CD4-positive, alpha-beta T cell (primary cell): Measurements from ENCODE around the gene DDI2. TPM values are rescaled to one million over a fixed set of nuclear protein-coding genes. Genes with fewer than 3 reads are reported as not detected.

Experiments
- ATAC-seq: fragments of 200-7000 bp; cut with Tn5 transposase; one replicate; pipeline ENCODE4 v1.10.0; 2022; ENCODE audit warnings: mild to moderate bottlenecking; ENCODE audit not compliant: poor library complexity
- CTCF ChIA-PET: fragments of 350-600 bp; sonication (Branson Sonifier 250); formaldehyde crosslinking; loops from one replicate; lab custom pipeline; 2021; ENCODE audit warnings: antibody characterized with exemption, inconsistent platforms; lab: Charles Lee
- POLR2A ChIA-PET: fragments of 350-600 bp; sonication (Branson Sonifier 250); formaldehyde crosslinking; loops from one replicate; lab custom pipeline; 2021; ENCODE audit warnings: antibody characterized with exemption, inconsistent platforms; lab: Charles Lee
- DNase-seq, 14 experiments: peaks; one replicate each; pipeline ENCODE4 v3.0.0-alpha.2; 2013 to 2020; ENCODE audit warnings: mixed read lengths in 2 of 14
- H3K27ac ChIP-seq, 2 donors: one replicate each; pipeline versions ENCODE4 v1.5.1 to v1.7.0; 2013; ENCODE audit warnings: low read length in 2 of 2, low read depth in 1 of 2, mild to moderate bottlenecking in 1 of 2
- H3K27me3 ChIP-seq, 2 experiments: 1 replicate in 1 of 2; 2 replicates in 1 of 2; pipeline versions ENCODE4 v1.6.1 to v1.7.0; 2013; ENCODE audit warnings: low read length in 2 of 2, control low read depth in 1 of 2, mild to moderate bottlenecking in 1 of 2, moderate library complexity in 1 of 2; ENCODE audit not compliant: insufficient read depth in 2 of 2, control insufficient read depth in 1 of 2
- H3K36me3 ChIP-seq: one replicate; pipeline ENCODE4 v1.6.1; 2013; ENCODE audit warnings: low read length, control low read depth; ENCODE audit not compliant: insufficient read depth
- H3K4me1 ChIP-seq: one replicate; pipeline ENCODE4 v1.6.1; 2013; ENCODE audit warnings: low read length, control low read depth; ENCODE audit not compliant: insufficient read depth
- H3K4me3 ChIP-seq: one replicate; pipeline ENCODE4 v1.5.1; 2013; ENCODE audit warnings: mild to moderate bottlenecking, low read length, moderate library complexity
- H3K9me3 ChIP-seq, 2 experiments: 1 replicate in 1 of 2; 2 replicates in 1 of 2; pipeline versions ENCODE4 v1.6.1 to v1.7.0; 2013; ENCODE audit warnings: low read length in 2 of 2, mild to moderate bottlenecking in 2 of 2, control low read depth in 1 of 2, moderate library complexity in 1 of 2; ENCODE audit not compliant: control insufficient read depth in 1 of 2, insufficient read depth in 1 of 2
- H3K27ac Mint-ChIP-seq: one replicate; pipeline ENCODE4 v1.8.0; 2020; ENCODE audit warnings: mixed read lengths
- H3K27me3 Mint-ChIP-seq: one replicate; pipeline ENCODE4 v1.8.0; 2021; ENCODE audit warnings: mixed read lengths
- H3K36me3 Mint-ChIP-seq: one replicate; pipeline ENCODE4 v1.8.0; 2021; ENCODE audit warnings: low read depth, mixed read lengths
- H3K4me1 Mint-ChIP-seq: one replicate; pipeline ENCODE4 v1.8.0; 2021; ENCODE audit warnings: low read depth, mixed read lengths
- H3K4me3 Mint-ChIP-seq: one replicate; pipeline ENCODE4 v1.8.0; 2020; ENCODE audit warnings: mild to moderate bottlenecking, mixed read lengths
- H3K9me3 Mint-ChIP-seq: one replicate; pipeline ENCODE4 v1.8.0; 2020; ENCODE audit warnings: mixed read lengths
- CTCF ChIP-seq: fragments of 200-600 bp; IDR thresholded peaks from one replicate; pipeline ENCODE4 v1.8.0; 2022; ENCODE audit warnings: antibody characterized with exemption, mild to moderate bottlenecking
- intact Hi-C, 2 experiments: fragments of 100-400 bp; cut with DNase I in 1 of 2; cut with micrococcal nuclease in 1 of 2; formaldehyde crosslinking; loops; one replicate each; pipeline versions ENCODE4 v1.15.1 to v1.9.0; 2023 to 2025; cut with DNase I, micrococcal nuclease
- total RNA-seq, 174 experiments: library from RNA in 2 of 174; stranded (reverse) in 2 of 174; gene quantifications; one replicate each; pipeline ENCODE4 v1.2.3 and lab custom pipeline; 2021 to 2026

The DDI2 gene
- total RNA-seq, 2 experiments from 2014 or later, result 24.2 to 29.9 TPM

GRCh38 chr1:15627343-15627988, 10.2 kb downstream of the DDI2 start:
- H3K36me3 ChIP-seq, result peaks cover 40% of the 10 kb centered on the region
- H3K9me3 ChIP-seq, result no peaks in the 10 kb centered on the region
- Mint-ChIP-seq H3K4me3 (no peak overlapping the region), H3K9me3 (no peaks in the 10 kb centered on the region), H3K27ac (peak overlapping the region; percentile 22), H3K36me3 (peaks cover 56% of the 10 kb centered on the region), H3K4me1 (peaks cover 41% of the 10 kb centered on the region), H3K27me3 (no peaks in the 10 kb centered on the region)
- peaks cover 10% of the 10 kb centered on the region for H3K4me1 ChIP-seq
- ChIA-PET CTCF (no interaction called here), POLR2A (no interaction called here)
- DNase-seq (no peak), ATAC-seq (no peak)
- intact Hi-C loops, result no loop called here
- no peak overlapping the region for H3K4me3 ChIP-seq
- H3K27ac ChIP-seq, result no peak overlapping the region
- no peaks in the 10 kb centered on the region for H3K27me3 ChIP-seq
- TF ChIP-seq CTCF, result no peak

GRCh38 chr1:15628003-15628402, 10.7 kb downstream of the DDI2 start:
- ChIA-PET POLR2A (no interaction called here), CTCF (no interaction called here)
- peaks cover 58% of the 10 kb centered on the region for H3K36me3 Mint-ChIP-seq
- DNase-seq (no peak), ATAC-seq (no peak)
- H3K27me3 ChIP-seq, result no peaks in the 10 kb centered on the region
- peaks cover 43% of the 10 kb centered on the region for H3K36me3 ChIP-seq
- no peaks in the 10 kb centered on the region for H3K27me3 Mint-ChIP-seq
- H3K27ac Mint-ChIP-seq, result no peak overlapping the region
- H3K4me3 ChIP-seq, result no peak overlapping the region
- intact Hi-C loops, result no loop called here
- no peak overlapping the region for H3K27ac ChIP-seq
- peaks cover 5% of the 10 kb centered on the region for H3K4me1 ChIP-seq
- no peak for TF ChIP-seq CTCF
- no peaks in the 10 kb centered on the region for H3K9me3 ChIP-seq
- H3K9me3 Mint-ChIP-seq, result no peaks in the 10 kb centered on the region
- no peak overlapping the region for H3K4me3 Mint-ChIP-seq
- peaks cover 36% of the 10 kb centered on the region for H3K4me1 Mint-ChIP-seq

- no peak for TF ChIP-seq CTCF
- no peaks in the 10 kb centered on the region for H3K27me3 ChIP-seq
- Mint-ChIP-seq H3K9me3 (no peaks in the 10 kb centered on the region), H3K4me3 (no peak overlapping the region), H3K27me3 (no peaks in the 10 kb centered on the region), H3K4me1 (no peaks in the 10 kb centered on the region), H3K27ac (no peak overlapping the region), H3K36me3 (peaks cover 87% of the 10 kb centered on the region)
- ATAC-seq (no peak), DNase-seq (no peak)
- no peaks in the 10 kb centered on the region for H3K9me3 ChIP-seq
- peaks cover 75% of the 10 kb centered on the region for H3K36me3 ChIP-seq
- intact Hi-C loops, result no loop called here
- ChIA-PET POLR2A (no interaction called here), CTCF (interaction anchor here (1.1 to 1.2 kb wide), 2 partner anchors 11 to 13 kb away, joined by 3 to 4 read pairs; no protein-coding TSS in a partner anchor)
- H3K4me1 ChIP-seq, result no peaks in the 10 kb centered on the region
- no peak overlapping the region for H3K4me3 ChIP-seq
- H3K27ac ChIP-seq, result no peak overlapping the region
Measured at GRCh38 chr1:15633756-15634420, 16.6 kb downstream of the DDI2 start.
